Measurements from ENCODE around the gene ATP5F1C.

The ATP5F1C gene

DNA sequence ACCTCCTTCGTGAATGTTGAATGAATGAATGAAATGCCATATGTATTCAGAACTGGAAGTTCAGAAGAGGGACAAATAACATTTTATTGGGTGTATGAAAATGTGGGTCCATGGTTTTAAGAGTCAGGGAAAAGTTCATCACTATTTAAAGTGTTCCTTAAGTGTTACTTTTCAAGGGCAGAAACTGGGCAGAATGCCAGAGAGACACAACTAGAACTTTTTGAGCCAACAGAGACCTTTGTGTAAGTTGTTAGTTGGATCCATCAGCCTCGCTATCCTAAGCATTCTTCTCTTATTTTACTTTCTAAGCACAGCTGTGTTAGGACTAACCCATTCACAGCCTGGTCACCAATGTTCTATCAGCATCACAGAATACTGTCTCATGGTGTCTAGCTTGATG lies 16.8 kb downstream of the ATP5F1C start:
- TF ChIP-seq, protein P1, sequence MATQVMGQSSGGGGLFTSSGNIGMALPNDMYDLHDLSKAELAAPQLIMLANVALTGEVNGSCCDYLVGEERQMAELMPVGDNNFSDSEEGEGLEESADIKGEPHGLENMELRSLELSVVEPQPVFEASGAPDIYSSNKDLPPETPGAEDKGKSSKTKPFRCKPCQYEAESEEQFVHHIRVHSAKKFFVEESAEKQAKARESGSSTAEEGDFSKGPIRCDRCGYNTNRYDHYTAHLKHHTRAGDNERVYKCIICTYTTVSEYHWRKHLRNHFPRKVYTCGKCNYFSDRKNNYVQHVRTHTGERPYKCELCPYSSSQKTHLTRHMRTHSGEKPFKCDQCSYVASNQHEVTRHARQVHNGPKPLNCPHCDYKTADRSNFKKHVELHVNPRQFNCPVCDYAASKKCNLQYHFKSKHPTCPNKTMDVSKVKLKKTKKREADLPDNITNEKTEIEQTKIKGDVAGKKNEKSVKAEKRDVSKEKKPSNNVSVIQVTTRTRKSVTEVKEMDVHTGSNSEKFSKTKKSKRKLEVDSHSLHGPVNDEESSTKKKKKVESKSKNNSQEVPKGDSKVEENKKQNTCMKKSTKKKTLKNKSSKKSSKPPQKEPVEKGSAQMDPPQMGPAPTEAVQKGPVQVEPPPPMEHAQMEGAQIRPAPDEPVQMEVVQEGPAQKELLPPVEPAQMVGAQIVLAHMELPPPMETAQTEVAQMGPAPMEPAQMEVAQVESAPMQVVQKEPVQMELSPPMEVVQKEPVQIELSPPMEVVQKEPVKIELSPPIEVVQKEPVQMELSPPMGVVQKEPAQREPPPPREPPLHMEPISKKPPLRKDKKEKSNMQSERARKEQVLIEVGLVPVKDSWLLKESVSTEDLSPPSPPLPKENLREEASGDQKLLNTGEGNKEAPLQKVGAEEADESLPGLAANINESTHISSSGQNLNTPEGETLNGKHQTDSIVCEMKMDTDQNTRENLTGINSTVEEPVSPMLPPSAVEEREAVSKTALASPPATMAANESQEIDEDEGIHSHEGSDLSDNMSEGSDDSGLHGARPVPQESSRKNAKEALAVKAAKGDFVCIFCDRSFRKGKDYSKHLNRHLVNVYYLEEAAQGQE (IDR thresholded peaks at IDR 0.05; ENCODE audit: low read depth), result no peak
- no peak for TF ChIP-seq TCF12 (IDR thresholded peaks at IDR 0.05; ENCODE audit: low read depth)
- no peak for TF ChIP-seq EP300 (IDR thresholded peaks at IDR 0.05; ENCODE audit: borderline replicate concordance)
- TF ChIP-seq FOXM1 (IDR thresholded peaks at IDR 0.05; ENCODE audit: borderline replicate concordance, low read depth), result no peak
- TF ChIP-seq NFIC (IDR thresholded peaks at IDR 0.05), result no peak

DNA sequence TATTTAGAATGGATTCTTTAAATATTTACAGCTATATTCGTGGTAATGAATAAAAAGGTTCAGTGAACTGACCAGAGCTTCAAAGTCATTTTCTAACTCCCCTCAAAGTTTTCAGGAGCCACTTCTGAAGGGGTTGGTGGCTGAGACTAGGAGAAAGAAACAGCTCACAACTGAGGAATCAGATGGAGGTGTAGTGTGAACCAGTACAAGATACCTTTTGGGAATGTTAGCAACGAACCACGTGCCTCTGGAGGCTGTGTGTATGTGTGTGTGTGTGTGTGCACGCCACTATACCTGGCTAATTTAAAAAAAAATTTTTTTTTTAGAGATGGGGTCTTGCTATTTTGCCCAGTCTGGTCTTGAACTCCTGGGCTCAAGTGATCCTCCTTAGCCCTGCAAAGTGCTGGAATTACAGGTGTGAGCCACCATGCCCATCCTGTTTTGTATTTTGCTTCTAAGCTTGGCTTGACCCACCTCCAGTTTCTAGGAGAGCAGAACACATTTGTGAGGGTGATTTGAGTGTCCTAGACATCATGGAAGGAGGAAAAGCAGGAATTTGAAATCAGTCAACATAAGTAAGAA lies 20.8 kb downstream of the ATP5F1C start:
- TF ChIP-seq ZBTB7A (IDR thresholded peaks at IDR 0.05; ENCODE audit: low read depth) (no peak), FOXM1 (IDR thresholded peaks at IDR 0.05; ENCODE audit: borderline replicate concordance, low read depth) (no peak), TAF1 (IDR thresholded peaks at IDR 0.05; ENCODE audit: low read depth) (no peak), CEBPB (IDR thresholded peaks at IDR 0.05) (no peak), TEAD4 (IDR thresholded peaks at IDR 0.05) (no peak), EGR1 (IDR thresholded peaks at IDR 0.05) (no peak), EP300 (IDR thresholded peaks at IDR 0.05; ENCODE audit: borderline replicate concordance) (no peak), NFIC (IDR thresholded peaks at IDR 0.05) (no peak), YY1 (IDR thresholded peaks at IDR 0.05; ENCODE audit: low read depth) (no peak), TCF12 (IDR thresholded peaks at IDR 0.05; ENCODE audit: low read depth) (no peak), CREB1 (IDR thresholded peaks at IDR 0.05; ENCODE audit: low read depth) (no peak), RAD21 (IDR thresholded peaks at IDR 0.05; ENCODE audit: low read depth) (no peak)
- TF ChIP-seq, protein P2, sequence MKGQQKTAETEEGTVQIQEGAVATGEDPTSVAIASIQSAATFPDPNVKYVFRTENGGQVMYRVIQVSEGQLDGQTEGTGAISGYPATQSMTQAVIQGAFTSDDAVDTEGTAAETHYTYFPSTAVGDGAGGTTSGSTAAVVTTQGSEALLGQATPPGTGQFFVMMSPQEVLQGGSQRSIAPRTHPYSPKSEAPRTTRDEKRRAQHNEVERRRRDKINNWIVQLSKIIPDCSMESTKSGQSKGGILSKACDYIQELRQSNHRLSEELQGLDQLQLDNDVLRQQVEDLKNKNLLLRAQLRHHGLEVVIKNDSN (IDR thresholded peaks at IDR 0.05), result no peak
- TF ChIP-seq, protein P1 (IDR thresholded peaks at IDR 0.05; ENCODE audit: low read depth), result no peak
- TF ChIP-seq, protein P3, sequence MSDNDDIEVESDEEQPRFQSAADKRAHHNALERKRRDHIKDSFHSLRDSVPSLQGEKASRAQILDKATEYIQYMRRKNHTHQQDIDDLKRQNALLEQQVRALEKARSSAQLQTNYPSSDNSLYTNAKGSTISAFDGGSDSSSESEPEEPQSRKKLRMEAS (IDR thresholded peaks at IDR 0.05), result no peak

DNA sequence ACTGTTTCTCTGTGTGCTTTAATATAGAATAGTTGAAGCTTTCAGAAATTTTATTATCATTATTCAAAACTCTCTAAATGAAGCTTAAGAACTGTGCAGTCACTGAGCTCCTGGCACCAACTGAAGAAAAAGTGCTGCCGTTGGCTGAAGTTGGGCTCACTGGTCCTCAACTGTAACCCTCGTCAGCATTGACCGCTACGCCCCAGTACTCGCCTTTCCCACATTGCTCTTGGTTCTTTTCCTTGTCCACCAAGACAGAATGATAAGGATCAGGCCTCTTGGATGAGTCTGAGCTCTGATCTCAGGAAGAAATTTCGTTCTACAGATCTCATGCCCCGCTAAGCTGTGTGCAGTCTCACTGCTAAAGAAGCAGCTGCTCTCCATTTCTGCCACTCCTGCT lies 22.5 kb downstream of the ATP5F1C start:
- no peak for TF ChIP-seq TCF12 (IDR thresholded peaks at IDR 0.05; ENCODE audit: low read depth)
- TF ChIP-seq EGR1 (IDR thresholded peaks at IDR 0.05), result no peak
- no peak for TF ChIP-seq ZBTB7A (IDR thresholded peaks at IDR 0.05; ENCODE audit: low read depth)
- no peak for TF ChIP-seq TEAD4 (IDR thresholded peaks at IDR 0.05)
- no peak for TF ChIP-seq CEBPB (IDR thresholded peaks at IDR 0.05)
- TF ChIP-seq TAF1 (IDR thresholded peaks at IDR 0.05; ENCODE audit: low read depth), result no peak

DNA sequence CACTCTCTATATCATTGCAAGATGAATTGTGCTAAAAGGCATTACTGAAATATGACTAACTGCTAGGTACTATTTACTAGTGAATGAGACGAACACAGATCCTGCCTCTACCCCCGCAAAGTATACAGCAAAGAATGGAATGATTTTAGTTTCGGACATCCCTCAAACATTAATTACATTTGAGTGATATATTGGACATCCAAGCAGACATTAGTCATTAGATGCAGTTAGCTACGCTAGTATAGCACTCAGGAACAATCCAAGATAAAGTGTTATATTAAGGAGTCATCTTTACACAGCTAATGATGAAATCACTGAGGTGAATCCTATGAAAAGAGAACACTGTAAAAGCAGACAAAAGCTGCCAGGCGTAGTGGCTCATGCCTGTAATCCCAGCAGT lies 23.0 kb downstream of the ATP5F1C start:
- TF ChIP-seq NFIC (IDR thresholded peaks at IDR 0.05), result no peak
- TF ChIP-seq, protein P1 (IDR thresholded peaks at IDR 0.05; ENCODE audit: low read depth), result no peak
- no peak for TF ChIP-seq EP300 (IDR thresholded peaks at IDR 0.05; ENCODE audit: borderline replicate concordance)
- TF ChIP-seq TCF12 (IDR thresholded peaks at IDR 0.05; ENCODE audit: low read depth), result no peak
- no peak for TF ChIP-seq RAD21 (IDR thresholded peaks at IDR 0.05; ENCODE audit: low read depth)
- no peak for TF ChIP-seq CREB1 (IDR thresholded peaks at IDR 0.05; ENCODE audit: low read depth)
- no peak for TF ChIP-seq YY1 (IDR thresholded peaks at IDR 0.05; ENCODE audit: low read depth)
- TF ChIP-seq TEAD4 (IDR thresholded peaks at IDR 0.05), result no peak
- TF ChIP-seq, protein P3 (IDR thresholded peaks at IDR 0.05), result no peak
- TF ChIP-seq FOXM1 (IDR thresholded peaks at IDR 0.05; ENCODE audit: borderline replicate concordance, low read depth), result no peak
- TF ChIP-seq TAF1 (IDR thresholded peaks at IDR 0.05; ENCODE audit: low read depth), result no peak
- no peak for TF ChIP-seq EGR1 (IDR thresholded peaks at IDR 0.05)
- TF ChIP-seq, protein P2 (IDR thresholded peaks at IDR 0.05), result no peak
- TF ChIP-seq ZBTB7A (IDR thresholded peaks at IDR 0.05; ENCODE audit: low read depth), result no peak
- TF ChIP-seq CEBPB (IDR thresholded peaks at IDR 0.05), result no peak
